Hematopoietic multipotent progenitor cell treated with erythropoietin and hydrocortisone succinate and interleukin-3 and kit ligand, for 15 days (in vitro differentiated cells): ENCODE measurements around the gene HPS5.

Experiments
- DNase-seq: peaks from one replicate; pipeline ENCODE4 v3.0.0-alpha.2; 2015; ENCODE audit warnings: low spot score

Gene HPS5

DNA sequence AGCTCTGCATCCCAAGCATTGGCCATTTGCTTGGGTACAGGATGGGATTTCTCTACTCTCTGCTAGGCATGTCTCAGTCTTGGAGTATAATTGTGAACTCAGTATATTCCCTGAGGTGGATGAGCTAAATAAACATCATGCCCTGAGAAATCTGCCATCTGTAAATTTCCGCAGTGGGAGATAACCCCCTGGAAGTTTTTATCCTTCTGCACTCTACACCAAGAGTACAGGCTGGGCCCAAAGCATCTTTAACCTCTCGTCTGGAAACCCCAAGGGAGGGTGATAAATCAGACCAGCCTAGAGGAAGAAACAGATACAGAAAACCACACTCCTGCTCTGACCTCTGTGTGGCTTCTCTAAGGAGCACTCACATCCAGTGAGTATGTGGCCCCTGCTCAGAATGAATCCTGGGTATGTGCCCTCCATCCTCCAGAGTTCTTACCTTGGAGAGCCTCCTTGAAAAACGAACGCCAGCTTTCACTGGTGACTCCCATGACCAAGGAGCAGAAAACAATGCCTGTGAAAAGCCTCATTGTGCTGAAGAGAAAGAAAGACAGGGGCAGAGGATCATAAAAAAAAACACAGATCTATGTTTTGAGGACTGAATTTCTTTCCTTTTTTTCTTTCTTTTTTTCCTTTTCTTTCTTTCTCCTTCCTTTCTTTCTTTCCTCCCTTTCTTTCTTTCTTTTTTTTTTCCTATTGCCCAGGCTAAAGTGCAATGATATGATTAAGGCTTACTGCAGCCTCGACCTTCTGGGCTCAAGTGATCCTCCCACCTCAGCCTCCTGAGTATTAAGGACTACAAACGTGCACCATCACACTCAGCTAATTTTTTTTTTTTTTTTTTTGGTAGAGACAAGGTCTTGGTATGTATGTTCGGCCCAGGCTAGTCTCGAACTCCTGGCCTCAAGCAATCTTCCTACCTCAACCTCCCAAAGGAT is 86.3 kb downstream of the HPS5 start:
- no peak for DNase-seq

DNA sequence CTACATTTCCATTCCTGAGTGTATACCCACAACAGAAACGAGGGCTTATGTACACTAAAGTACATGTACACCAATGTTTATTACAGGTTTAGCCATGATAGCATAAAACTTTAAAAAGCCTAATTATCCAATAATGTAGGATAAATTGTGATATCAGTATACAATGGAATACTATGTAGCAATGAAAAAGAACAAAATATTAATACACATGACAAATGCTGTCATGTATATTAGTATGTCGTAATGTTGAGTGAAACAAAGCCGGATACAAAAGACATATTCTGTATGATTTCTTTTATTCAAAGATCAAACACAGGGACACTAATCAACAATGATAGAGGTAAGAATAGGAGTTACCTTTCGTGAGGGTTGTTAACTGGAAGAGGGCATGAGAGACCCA is 88.0 kb downstream of the HPS5 start:
- no peak for DNase-seq

DNA sequence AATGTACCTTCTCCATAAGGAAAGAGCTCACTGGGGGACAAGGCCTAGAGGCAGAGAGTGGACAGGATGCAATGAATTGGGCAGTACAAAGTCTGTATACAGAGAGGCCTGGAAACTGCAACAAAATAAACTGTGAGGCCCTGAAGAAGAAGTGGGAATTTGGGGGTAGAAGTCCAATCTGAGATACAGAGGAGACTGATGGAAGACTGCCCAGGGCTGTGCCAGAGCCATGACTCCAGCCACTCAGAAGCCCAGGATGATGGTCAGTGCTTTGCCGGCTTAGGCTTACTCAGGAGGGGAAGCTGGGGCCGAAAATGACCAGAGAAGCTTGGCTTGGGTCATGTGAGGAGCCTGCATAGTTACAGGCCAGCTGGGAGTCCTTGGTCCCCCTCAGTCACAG is 91.1 kb downstream of the HPS5 start:
- no peak for DNase-seq

GRCh38 chr11:18229501-18229900 is 92.4 kb downstream of the HPS5 start:
- DNase-seq = no peak
